OCI-LY7 (cell line): ENCODE results near the gene CD300H. TPM values are rescaled to one million over a fixed set of nuclear protein-coding genes. Genes with fewer than 3 reads are reported as not detected.

Experiments
- BruUV-seq: library from RNA; stranded (reverse); fragments of 400-500 nt; replicated peaks from 2 replicates; lab custom pipeline; 2021; lab: Mats Ljungman, UMichigan
- CTCF ChIA-PET: fragments of 300-600 bp; sonication (Branson Sonifier 250); formaldehyde crosslinking; loops from one replicate; lab custom pipeline; 2022; ENCODE audit warnings: antibody characterized with exemption; ENCODE audit not compliant: unreplicated experiment; lab: Charles Lee
- POLR2A ChIA-PET: fragments of 300-600 bp; sonication (Branson Sonifier 250); formaldehyde crosslinking; loops from one replicate; lab custom pipeline; 2022; ENCODE audit warnings: antibody characterized with exemption; lab: Charles Lee
- DNase-seq: peaks from one replicate; pipeline ENCODE4 v3.0.0-alpha.2; 2015; ENCODE audit warnings: low spot score
- H2AFZ ChIP-seq: fragments of 200-600 bp; sonication (generic), shearing (Covaris generic); 2 replicates; pipeline ENCODE4 v1.6.1; 2014; ENCODE audit warnings: mild to moderate bottlenecking, antibody characterized with exemption, low read length, moderate library complexity
- H3K27ac ChIP-seq: fragments of 200-600 bp; sonication (generic); 2 replicates; pipeline ENCODE4 v1.5.1; 2014; ENCODE audit warnings: mixed run types, low read depth, mild to moderate bottlenecking, moderate library complexity, low read length, inconsistent platforms; ENCODE audit not compliant: poor library complexity, severe bottlenecking
- H3K36me3 ChIP-seq: fragments of 200-600 bp; sonication (generic); 2 replicates; pipeline ENCODE4 v1.6.1; 2014; ENCODE audit warnings: mild to moderate bottlenecking, antibody characterized with exemption, low read length, moderate library complexity, mixed read lengths; ENCODE audit not compliant: insufficient read depth
- H3K4me1 ChIP-seq: fragments of 200-600 bp; sonication (generic); 2 replicates; pipeline ENCODE4 v1.5.1; 2014; ENCODE audit warnings: mild to moderate bottlenecking, low read length; ENCODE audit not compliant: insufficient read depth, poor library complexity, severe bottlenecking
- H3K4me2 ChIP-seq: fragments of 200-600 bp; sonication (generic); 2 replicates; pipeline ENCODE4 v1.6.1; 2014; ENCODE audit warnings: mild to moderate bottlenecking, low read length
- H3K4me3 ChIP-seq: fragments of 200-600 bp; sonication (generic); 2 replicates; pipeline ENCODE4 v1.5.1; 2014; ENCODE audit warnings: mild to moderate bottlenecking, low read depth, low read length; ENCODE audit not compliant: poor library complexity, severe bottlenecking
- H3K79me2 ChIP-seq: fragments of 200-600 bp; sonication (generic); 2 replicates; pipeline ENCODE4 v1.6.1; 2016; ENCODE audit warnings: low read depth, mild to moderate bottlenecking, low read length, moderate library complexity, mixed read lengths; ENCODE audit not compliant: insufficient read depth
- H3K9me2 ChIP-seq: fragments of 200-600 bp; sonication (generic); 2 replicates; pipeline ENCODE4 v1.6.1; 2016; ENCODE audit warnings: mild to moderate bottlenecking, low read length, mixed read lengths; ENCODE audit not compliant: insufficient read depth
- H3K9me3 ChIP-seq: fragments of 200-600 bp; sonication (generic); 2 replicates; pipeline ENCODE4 v1.6.1; 2014; ENCODE audit warnings: mild to moderate bottlenecking, mixed run types, low read length, mixed read lengths
- H4K20me1 ChIP-seq: fragments of 200-600 bp; sonication (generic); 2 replicates; pipeline ENCODE4 v1.6.1; 2014; ENCODE audit warnings: mild to moderate bottlenecking, antibody characterized with exemption, low read length, moderate library complexity, mixed read lengths; ENCODE audit not compliant: insufficient read depth
- EZH2phosphoT487 ChIP-seq: fragments of 200-600 bp; sonication (generic); IDR thresholded peaks from 2 replicates; pipeline ENCODE4 v1.6.1; 2018; ENCODE audit warnings: low read depth, borderline replicate concordance, mild to moderate bottlenecking, mixed run types, antibody characterized with exemption, low read length, moderate library complexity, mixed read lengths
- intact Hi-C: fragments of 100-400 bp; cut with micrococcal nuclease; formaldehyde crosslinking; loops from one replicate; pipeline ENCODE4 v1.10.0; 2022; ENCODE audit not compliant: unreplicated experiment
- total RNA-seq, 2 experiments: library from RNA; depleted of rRNA in 1 of 2; stranded (reverse); fragments of >200 nt in 1 of 2; shearing (Covaris generic) in 1 of 2; gene quantifications; 2 replicates each; pipeline ENCODE4 v1.2.3, GENCODE V29; 2014 to 2022
- TF ChIP-seq, protein P1 (sequence below): fragments of 200-600 bp; sonication (generic); conservative IDR thresholded peaks from 2 replicates; pipeline ENCODE4 v1.5.1; 2014; ENCODE audit warnings: mild to moderate bottlenecking, antibody characterized with exemption, low read length, moderate library complexity, mixed read lengths

CD300H gene
- total RNA-seq, 2 experiments from 2014 or later: not detected

DNA sequence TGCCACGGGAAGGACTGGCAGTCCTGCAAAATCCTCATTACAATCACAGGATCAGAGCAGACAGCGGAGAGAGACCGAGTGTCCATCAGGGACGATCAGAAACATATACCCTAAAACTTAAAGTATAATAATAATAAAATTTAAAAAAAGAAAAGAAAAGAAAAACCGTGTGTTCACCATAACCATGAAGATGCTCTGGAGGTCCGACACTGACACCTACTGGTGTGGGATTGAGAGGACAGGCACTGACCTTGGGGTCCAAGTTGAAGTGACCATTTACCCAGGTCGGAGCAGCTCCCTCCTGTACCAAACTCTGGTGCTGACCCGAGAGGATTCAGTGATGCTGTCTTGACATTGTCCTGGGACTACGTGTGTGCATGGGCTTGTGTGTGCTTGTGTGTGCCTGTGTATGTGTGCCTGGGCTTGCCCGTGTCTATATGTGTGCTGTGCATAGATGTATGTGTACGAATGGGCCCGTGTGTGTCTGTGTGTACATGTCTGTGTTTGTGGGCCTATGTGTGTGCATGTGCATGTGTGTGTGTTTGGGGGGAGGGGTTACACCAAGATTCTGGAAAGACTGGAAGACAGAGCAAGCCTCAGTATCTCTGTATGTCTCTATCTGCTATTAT lies 34.7 kb upstream of the CD300H start:
- BruUV-seq: no TSS peak
- ChIA-PET CTCF (interaction anchor here (0.6 kb wide), 1 partner anchor 227 kb away, joined by 5 read pairs; no protein-coding TSS in a partner anchor), POLR2A (no interaction called here)
- no peak for TF ChIP-seq EZH2phosphoT487
- TF ChIP-seq, protein P1, sequence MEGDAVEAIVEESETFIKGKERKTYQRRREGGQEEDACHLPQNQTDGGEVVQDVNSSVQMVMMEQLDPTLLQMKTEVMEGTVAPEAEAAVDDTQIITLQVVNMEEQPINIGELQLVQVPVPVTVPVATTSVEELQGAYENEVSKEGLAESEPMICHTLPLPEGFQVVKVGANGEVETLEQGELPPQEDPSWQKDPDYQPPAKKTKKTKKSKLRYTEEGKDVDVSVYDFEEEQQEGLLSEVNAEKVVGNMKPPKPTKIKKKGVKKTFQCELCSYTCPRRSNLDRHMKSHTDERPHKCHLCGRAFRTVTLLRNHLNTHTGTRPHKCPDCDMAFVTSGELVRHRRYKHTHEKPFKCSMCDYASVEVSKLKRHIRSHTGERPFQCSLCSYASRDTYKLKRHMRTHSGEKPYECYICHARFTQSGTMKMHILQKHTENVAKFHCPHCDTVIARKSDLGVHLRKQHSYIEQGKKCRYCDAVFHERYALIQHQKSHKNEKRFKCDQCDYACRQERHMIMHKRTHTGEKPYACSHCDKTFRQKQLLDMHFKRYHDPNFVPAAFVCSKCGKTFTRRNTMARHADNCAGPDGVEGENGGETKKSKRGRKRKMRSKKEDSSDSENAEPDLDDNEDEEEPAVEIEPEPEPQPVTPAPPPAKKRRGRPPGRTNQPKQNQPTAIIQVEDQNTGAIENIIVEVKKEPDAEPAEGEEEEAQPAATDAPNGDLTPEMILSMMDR: peak; percentile 84
- Histone ChIP-seq H3K4me1 (peaks cover 21% of the 10 kb centered on the region), H3K9me3 (no peaks in the 10 kb centered on the region), H4K20me1 (no peaks in the 10 kb centered on the region), H2AFZ (no peak overlapping the region), H3K36me3 (no peaks in the 10 kb centered on the region), H3K4me3 (no peak overlapping the region), H3K9me2 (no peaks in the 10 kb centered on the region), H3K79me2 (no peaks in the 10 kb centered on the region), H3K4me2 (no peak overlapping the region), H3K27ac (no peak overlapping the region)
- intact Hi-C loops: loop anchor here (1.0 kb wide), 1 partner anchor 223 kb away; no protein-coding TSS in a partner anchor
- DNase-seq: peak; percentile 54

- Histone ChIP-seq H3K4me1 (peaks cover 16% of the 10 kb centered on the region), H3K27ac (no peak overlapping the region), H2AFZ (no peak overlapping the region), H3K4me3 (no peak overlapping the region), H3K9me2 (no peaks in the 10 kb centered on the region), H3K79me2 (no peaks in the 10 kb centered on the region), H3K36me3 (no peaks in the 10 kb centered on the region), H3K9me3 (no peaks in the 10 kb centered on the region), H4K20me1 (no peaks in the 10 kb centered on the region), H3K4me2 (no peak overlapping the region)
- intact Hi-C loops: no loop called here
- no peak for TF ChIP-seq EZH2phosphoT487
- TF ChIP-seq, protein P1: no peak
- ChIA-PET POLR2A (no interaction called here), CTCF (no interaction called here)
- DNase-seq: no peak
- BruUV-seq: no TSS peak
These were observed 32.2 kb upstream of the CD300H start for GRCh38 chr17:74599448-74599939.

DNA sequence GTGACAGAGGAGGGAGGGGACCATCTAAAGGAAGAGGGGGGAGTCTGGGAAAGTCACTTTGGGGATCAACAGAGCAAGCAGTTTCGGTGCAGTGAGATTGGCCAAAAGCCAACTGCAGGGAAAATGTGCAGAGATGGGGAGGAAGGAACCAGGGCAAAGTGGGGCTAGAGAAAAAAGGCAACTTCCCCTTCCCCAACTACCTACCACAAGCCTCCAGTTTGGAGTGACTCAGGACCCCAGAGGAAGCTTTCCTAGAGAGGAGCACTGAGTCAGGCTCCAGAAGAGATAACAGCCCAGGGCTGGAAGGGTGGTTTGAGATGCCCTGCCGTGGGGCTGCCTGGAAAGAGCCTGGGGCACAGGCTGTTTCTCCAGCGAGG lies 31.7 kb upstream of the CD300H start:
- Histone ChIP-seq H3K9me2 (no peaks in the 10 kb centered on the region), H3K4me2 (no peak overlapping the region), H3K79me2 (no peaks in the 10 kb centered on the region), H3K36me3 (no peaks in the 10 kb centered on the region), H3K27ac (no peak overlapping the region), H3K4me3 (no peak overlapping the region), H3K4me1 (peaks cover 11% of the 10 kb centered on the region), H4K20me1 (no peaks in the 10 kb centered on the region), H3K9me3 (no peaks in the 10 kb centered on the region), H2AFZ (no peak overlapping the region)
- no TSS peak for BruUV-seq
- intact Hi-C loops: no loop called here
- CTCF ChIA-PET: no interaction called here
- no peak for TF ChIP-seq EZH2phosphoT487
- TF ChIP-seq, protein P1: no peak
- POLR2A ChIA-PET: no interaction called here
- DNase-seq: no peak
